Pancreas (tissue), 10 donors: ENCODE measurements around the gene NCBP2. TPM values are rescaled to one million over a fixed set of nuclear protein-coding genes. Genes with fewer than 3 reads are reported as not detected.

Source experiments
- ATAC-seq, 4 donors: fragments of 200-7000 bp; cut with Tn5 transposase; one replicate each; pipeline versions ENCODE4 v1.8.0 to v1.9.1; 2020; ENCODE audit warnings: mild to moderate bottlenecking in 4 of 4, moderate library complexity in 4 of 4
- DNase-seq, 6 donors: peaks; one replicate each; pipeline ENCODE4 v3.0.0-alpha.2; 2020
- FAIRE-seq: peaks from 2 replicates; lab custom pipeline; 2012; peaks lifted over from hg19 to GRCh38; lab: Jason Lieb, UNC
- H3K27ac ChIP-seq, 4 donors: fragments of 200-600 bp; sonication (generic); 1 replicate in 3 of 4; 2 replicates in 1 of 4; pipeline versions ENCODE4 v1.5.0 to v1.8.0; 2020
- H3K27me3 ChIP-seq, 4 donors: fragments of 200-600 bp; one replicate each; pipeline ENCODE4 v1.8.0; 2021
- H3K36me3 ChIP-seq, 3 donors: fragments of 200-600 bp; sonication (generic) in 1 of 3; one replicate each; pipeline versions ENCODE4 v1.5.0 to v1.8.0; 2020 to 2021
- H3K4me1 ChIP-seq, 3 donors: fragments of 200-600 bp; one replicate each; pipeline ENCODE4 v1.8.0; 2021
- H3K4me3 ChIP-seq, 4 donors: fragments of 200-600 bp; sonication (generic) in 2 of 4; one replicate each; pipeline versions ENCODE4 v1.5.0 to v1.8.0; 2020 to 2021
- H3K9me3 ChIP-seq, 4 donors: fragments of 200-600 bp; one replicate each; pipeline ENCODE4 v1.8.0; 2021
- WGBS, 2 donors: extraction: QIAGEN DNeasy Blood & Tissue Kit; methylation state at CpG; one replicate each; pipeline ENCODE4 v1.1.7; 2013; 5-methylcytosine and 5-hydroxymethylcytosine counted together
- intact Hi-C, 3 donors: fragments of 100-400 bp; cut with DNase I; formaldehyde crosslinking; loops; one replicate each; pipeline versions ENCODE4 v1.11.1 to v1.14.2; 2022
- polyA plus RNA-seq, 2 donors: library from polyadenylated mRNA; stranded (reverse); fragments of 200-250 nt; gene quantifications; one replicate each; pipeline ENCODE4 v1.2.3, GENCODE V29; 2013
- total RNA-seq, 6 donors: library from RNA; stranded (reverse); fragmentation: NEBNext Ultra II Directional in 4 of 6; extraction: Animal tissue kit (Norgen Biotek cat#: 25700) in 4 of 6; gene quantifications; one replicate each; pipeline versions ENCODE4 v1.2.1 to v1.2.4, GENCODE V29; 2021 to 2023
- TF ChIP-seq, protein P1 (sequence below), 4 donors: fragments of 200-600 bp; sonication (generic) in 3 of 4; IDR thresholded peaks; one replicate each; pipeline versions ENCODE4 v1.5.0 to v1.8.0; 2021; ENCODE audit warnings: antibody characterized with exemption in 4 of 4
- donor health status: healthy with polysubstance abuse.
- donor health status: DM: no; HTN: no; CAD: no; lungs with moderate emphysema.
- donor health status: DM: no; HTN: no; CAD: no.
- donor health status: control.
- donor health status: control.
- donor health status: Bipolar disorder and iron deficiency.
- donor health status: DM: yes; HTN: yes; CAD: no.
- donor health status: DM: no; HTN: no; CAD: no.
- donor health status: DM: no; HTN: no; CAD: no.
- donor health status: DM: yes; HTN: yes; CAD: no.

NCBP2 gene
- total and polyA plus RNA-seq, 8 donors, result 11.7 to 30.1 (median 19.3) TPM

DNA sequence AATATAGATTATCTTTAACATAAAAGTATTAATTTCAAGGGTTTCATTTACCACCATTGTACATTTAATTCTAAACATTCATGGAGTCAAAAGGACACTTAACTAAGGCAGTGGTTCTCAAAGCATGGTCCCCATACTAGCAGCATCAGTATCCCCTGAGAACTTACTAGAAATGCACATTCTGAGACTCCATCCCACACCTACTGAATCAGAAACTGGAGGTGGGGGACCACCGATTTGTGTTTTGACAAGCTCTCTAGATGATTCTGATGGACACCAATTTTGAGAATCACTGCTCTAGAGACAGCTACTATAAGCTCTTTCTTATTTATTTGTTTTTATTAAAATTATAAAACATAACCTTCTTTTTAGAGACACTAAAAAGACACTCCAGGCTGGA is 40.6 kb downstream of the NCBP2 start:
- no peak overlapping the region for H3K27ac ChIP-seq
- H3K4me1 ChIP-seq, result no peaks in the 10 kb centered on the region
- no peaks in the 10 kb centered on the region for H3K27me3 ChIP-seq
- H3K9me3 ChIP-seq, result no peaks in the 10 kb centered on the region
- no peak for ATAC-seq
- intact Hi-C loops, result no loop called here
- no peak for DNase-seq
- H3K36me3 ChIP-seq, result peaks cover 0 to 46% (median 8%) of the 10 kb centered on the region in 3 donors
- H3K4me3 ChIP-seq, result no peak overlapping the region
- no peak for FAIRE-seq
- 88 to 93% methylated on average over 1 of the region's 1 CpG for WGBS, 2 donors
- TF ChIP-seq, protein P1, sequence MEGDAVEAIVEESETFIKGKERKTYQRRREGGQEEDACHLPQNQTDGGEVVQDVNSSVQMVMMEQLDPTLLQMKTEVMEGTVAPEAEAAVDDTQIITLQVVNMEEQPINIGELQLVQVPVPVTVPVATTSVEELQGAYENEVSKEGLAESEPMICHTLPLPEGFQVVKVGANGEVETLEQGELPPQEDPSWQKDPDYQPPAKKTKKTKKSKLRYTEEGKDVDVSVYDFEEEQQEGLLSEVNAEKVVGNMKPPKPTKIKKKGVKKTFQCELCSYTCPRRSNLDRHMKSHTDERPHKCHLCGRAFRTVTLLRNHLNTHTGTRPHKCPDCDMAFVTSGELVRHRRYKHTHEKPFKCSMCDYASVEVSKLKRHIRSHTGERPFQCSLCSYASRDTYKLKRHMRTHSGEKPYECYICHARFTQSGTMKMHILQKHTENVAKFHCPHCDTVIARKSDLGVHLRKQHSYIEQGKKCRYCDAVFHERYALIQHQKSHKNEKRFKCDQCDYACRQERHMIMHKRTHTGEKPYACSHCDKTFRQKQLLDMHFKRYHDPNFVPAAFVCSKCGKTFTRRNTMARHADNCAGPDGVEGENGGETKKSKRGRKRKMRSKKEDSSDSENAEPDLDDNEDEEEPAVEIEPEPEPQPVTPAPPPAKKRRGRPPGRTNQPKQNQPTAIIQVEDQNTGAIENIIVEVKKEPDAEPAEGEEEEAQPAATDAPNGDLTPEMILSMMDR (IDR thresholded peaks at IDR 0.05), result no peak

DNA sequence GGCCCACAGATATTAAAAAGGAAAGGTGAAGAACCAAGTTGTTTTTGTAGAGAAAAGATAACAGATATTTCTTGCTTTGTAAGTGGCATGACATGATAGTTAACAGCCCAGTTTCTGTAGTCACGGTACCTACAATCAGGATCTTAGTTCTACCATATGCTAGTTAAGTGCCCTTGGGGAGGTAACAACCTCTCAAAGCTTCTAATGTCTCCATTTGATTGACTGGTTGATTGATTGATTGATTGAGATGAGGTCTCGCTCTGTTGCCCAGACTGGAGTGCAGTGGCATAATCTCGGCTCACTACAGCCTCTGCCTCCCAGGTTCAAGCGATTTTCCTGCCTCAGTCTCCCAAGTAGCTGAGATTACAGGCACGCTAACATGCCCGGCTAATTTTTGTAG is 46.1 kb downstream of the NCBP2 start:
- Histone ChIP-seq H3K4me3 (no peak overlapping the region), H3K27ac (no peak overlapping the region), H3K4me1 (no peaks in the 10 kb centered on the region), H3K9me3 (no peaks in the 10 kb centered on the region), H3K27me3 (no peaks in the 10 kb centered on the region), H3K36me3 (peaks cover 0 to 12% (median 0%) of the 10 kb centered on the region in 3 donors)
- FAIRE-seq, result no peak
- ATAC-seq, result no peak
- no peak for DNase-seq
- WGBS, 2 donors, result 96 to 98% methylated on average over 6 of the region's 6 CpGs
- intact Hi-C loops, result no loop called here
- TF ChIP-seq, protein P1 (IDR thresholded peaks at IDR 0.05), result no peak

DNA sequence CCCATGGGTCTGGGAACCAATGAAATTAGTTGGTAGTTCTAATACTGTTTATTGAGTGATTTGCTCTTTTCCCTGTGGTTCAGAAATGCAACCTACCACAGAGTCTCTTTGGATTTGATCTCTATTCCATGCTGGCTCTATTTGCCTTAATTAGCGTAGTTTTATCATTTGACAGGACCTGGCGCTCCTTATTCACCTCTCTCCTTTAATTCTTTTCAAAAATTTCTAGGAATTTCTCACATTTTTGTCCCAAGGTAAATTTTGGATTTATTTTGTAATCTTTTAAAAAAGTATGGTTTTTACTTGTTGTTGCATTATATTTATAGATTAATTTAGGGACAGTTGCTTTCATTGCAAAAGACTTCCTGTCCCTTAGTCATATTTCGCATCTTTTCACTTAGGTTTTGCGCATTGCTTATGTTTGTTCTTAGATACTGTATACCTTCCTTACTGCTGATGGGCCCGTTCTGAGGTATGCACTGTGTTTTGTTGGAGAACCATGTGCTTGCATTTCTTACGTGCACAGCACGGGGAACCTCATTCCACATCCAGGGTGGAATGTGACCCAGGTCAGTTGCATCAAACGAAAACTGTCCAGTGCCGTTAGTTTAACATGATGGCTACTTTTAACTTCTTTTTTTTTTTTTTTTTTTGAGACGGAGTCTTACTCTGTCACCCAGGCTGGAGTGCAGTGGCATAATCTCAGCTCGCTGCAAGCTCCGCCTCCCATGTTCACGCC is 47.6 kb downstream of the NCBP2 start:
- no peaks in the 10 kb centered on the region for H3K4me1 ChIP-seq
- TF ChIP-seq, protein P1 (IDR thresholded peaks at IDR 0.05), result no peak
- 96% methylated on average over 13 of the region's 13 CpGs for WGBS, 2 donors
- no peaks in the 10 kb centered on the region for H3K9me3 ChIP-seq
- no peaks in the 10 kb centered on the region for H3K27me3 ChIP-seq
- ATAC-seq (no peak), DNase-seq (no peak), FAIRE-seq (no peak)
- intact Hi-C loops, result no loop called here
- H3K36me3 ChIP-seq, result peaks cover 0 to under 1% (median 0%) of the 10 kb centered on the region in 3 donors
- no peak overlapping the region for H3K4me3 ChIP-seq
- H3K27ac ChIP-seq, result no peak overlapping the region

DNA sequence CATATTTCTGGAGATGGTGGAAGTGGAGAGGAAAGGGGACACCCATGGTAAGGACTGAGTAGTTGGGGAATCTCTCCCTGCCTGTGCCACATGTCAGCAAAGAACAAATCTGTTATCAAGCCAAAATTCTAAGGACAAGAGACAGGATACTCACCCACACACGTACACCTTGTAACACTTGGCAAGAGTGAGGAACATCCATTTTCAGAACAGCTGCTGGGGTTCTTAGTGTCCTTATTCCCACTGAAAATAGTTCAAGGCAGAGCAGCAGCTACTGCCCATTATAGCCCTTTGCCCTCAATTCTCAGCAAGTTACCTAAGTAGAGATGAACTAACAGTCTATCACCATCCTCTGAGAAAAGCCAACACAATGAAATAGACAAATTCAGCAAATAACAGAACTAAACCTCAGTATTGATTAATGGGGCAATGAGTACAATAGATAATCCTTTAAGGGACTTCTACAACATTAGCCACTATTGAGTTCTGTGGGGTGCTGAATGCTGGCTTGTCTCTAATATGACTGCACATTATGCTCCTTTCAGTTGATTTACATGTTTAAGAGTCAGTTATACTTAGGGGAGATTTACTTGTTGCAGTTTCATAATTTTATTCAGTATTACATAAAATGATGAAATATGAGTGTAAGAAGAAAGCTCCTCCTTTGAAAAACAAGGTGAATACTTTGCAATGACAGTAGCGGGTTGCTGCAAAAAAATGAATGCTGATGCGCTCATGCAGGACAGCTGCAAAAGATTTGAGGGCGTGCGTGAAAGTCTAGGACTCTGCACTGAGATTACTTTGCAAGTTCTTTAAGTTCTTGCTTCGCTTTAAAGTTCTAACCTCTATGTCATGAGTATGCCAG is 52.3 kb downstream of the NCBP2 start:
- ATAC-seq (no peak), FAIRE-seq (no peak), DNase-seq (no peak)
- TF ChIP-seq, protein P1 (IDR thresholded peaks at IDR 0.05), result no peak
- Histone ChIP-seq H3K36me3 (peaks cover 0 to 7% (median 0%) of the 10 kb centered on the region in 3 donors), H3K27ac (no peak overlapping the region), H3K9me3 (no peaks in the 10 kb centered on the region), H3K4me1 (no peaks in the 10 kb centered on the region), H3K4me3 (no peak overlapping the region), H3K27me3 (no peaks in the 10 kb centered on the region)
- WGBS, 2 donors, result 87% methylated on average over 6 of the region's 6 CpGs
- intact Hi-C loops, result no loop called here
